Fibroblast of gingiva (primary cell): ENCODE data around the gene IZUMO4.
"Not testable (repeated sequence)": the region's sequence is repeated elsewhere in the genome, so short reads cannot be mapped to it uniquely, and the experiment has no call there.

Experiments
- DNase-seq: peaks from one replicate; pipeline ENCODE4 v3.0.0-alpha.2; 2011; ENCODE audit warnings: low read depth

The IZUMO4 gene

DNA sequence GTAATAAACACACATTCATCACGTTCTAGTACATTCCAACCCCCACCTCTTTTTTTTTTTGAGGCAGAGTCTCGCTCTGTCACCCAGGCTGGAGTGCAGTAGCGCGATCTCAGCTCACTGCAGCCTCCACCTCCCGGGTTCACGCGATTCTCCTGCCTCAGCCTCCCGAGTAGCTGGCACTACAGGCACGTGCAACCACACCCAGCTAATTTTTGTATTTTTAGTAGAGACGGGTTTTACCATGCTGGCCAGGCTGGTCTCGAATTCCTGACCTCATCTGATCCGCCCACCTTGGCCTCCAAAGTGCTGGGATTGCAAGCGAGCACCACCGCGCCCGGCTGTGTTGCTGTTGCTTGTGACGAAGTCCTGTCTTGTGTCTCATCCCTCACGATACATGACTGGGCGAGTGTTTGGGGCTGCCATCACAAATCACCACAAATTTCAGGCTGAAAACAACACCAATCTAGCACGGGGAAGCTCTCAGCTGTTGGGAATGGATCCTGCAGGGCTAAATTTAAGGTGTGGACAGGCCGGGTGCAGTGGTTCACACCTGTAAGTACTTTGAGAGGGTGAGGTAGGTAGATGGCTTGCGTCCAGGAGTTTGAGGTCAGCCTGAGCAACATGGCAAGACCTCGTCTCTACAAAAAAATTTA lies 16.3 kb upstream of the IZUMO4 start:
- no peak for DNase-seq

DNA sequence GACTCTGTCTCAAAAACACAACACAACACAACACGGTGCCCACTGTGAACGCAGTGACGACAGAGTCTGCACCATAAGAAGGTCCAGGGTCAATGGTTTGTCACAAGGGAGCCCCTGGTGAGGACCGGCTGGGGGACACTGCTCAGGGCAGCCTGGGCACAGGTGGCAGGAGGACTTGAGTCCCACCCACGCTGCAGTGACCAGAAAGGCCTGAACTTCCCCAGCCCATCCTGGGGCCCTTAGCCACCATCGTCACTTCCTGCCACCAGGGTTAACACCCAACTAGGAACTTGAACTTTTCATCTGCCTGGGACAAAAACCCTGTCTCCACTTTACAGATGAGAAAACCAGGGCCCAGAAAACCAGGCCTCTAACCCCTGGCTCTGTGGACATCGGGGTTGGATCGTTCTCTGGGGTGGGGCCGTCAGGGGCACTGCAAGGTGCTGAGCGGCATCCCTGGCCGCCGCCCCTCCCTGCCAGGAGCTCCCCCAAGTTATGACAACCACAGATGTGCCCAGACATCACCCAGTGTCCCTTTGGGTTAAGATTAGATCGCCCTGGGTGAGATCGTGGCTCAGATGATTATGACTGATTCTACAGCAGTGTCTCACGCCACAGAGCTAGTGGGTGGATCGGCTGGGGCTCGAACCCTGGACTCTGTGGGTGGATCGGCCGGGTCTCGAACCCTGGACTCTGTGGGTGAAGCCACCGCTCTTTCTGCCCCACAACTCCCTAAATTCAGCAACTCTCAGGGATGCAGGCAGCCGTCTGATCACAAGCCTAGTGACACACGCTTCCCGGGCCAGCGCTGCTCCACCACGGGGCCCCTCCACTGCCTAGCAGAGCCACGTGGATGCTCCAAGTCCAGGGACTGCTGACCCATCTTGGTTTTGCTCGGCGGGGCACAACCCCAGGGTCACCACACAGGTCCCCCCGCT lies 14.6 kb upstream of the IZUMO4 start:
- DNase-seq, result no peak

GRCh38 chr19:2083174-2083854 lies 13.4 kb upstream of the IZUMO4 start:
- no peak for DNase-seq

GRCh38 chr19:2084993-2085720 lies 11.6 kb upstream of the IZUMO4 start:
- peak; percentile 62 for DNase-seq

DNA sequence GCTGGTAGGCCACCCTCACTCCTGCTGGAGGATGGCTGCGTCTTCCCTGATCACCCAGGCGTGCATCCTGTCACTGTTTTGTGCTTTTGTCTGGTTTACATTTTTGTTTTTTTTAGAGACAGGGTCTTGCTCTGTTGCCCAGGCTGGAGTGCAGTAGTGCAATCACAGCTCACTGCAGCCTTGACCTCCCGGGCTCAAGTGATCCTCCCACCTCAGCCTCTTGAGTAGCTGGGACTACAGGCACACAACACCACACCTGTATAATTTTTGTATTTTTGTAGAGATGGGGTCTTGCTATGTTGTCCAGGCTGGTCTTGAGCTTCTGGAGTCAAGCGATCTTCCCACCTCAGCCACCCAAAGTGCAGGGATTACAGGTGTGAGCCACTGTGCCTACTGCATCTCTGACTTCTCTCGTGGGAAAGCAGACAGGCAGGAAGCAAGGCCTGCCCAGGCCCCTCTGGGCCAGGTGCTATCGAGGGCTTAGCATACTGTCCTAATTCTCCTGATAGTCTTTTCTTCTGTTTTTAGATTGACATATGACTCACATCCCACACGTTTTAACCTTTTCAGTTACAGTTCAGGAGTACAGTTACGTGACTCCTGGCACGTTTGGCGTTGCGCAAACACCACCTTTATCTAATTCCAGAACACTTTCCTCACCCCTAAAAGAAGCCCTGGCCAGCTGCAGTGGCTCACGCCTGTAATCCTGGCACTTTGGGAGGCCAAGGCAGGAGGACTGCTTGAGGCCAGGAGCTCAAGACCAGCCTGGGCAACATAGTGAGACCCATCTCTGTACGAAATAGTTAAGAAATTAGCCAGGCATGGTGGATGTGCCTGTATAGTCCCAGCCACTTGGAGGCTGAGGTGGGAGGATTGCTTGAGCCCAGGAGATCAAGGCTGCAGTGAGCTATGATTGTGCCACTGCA lies 9.8 kb upstream of the IZUMO4 start:
- peak; percentile 18 for DNase-seq

DNA sequence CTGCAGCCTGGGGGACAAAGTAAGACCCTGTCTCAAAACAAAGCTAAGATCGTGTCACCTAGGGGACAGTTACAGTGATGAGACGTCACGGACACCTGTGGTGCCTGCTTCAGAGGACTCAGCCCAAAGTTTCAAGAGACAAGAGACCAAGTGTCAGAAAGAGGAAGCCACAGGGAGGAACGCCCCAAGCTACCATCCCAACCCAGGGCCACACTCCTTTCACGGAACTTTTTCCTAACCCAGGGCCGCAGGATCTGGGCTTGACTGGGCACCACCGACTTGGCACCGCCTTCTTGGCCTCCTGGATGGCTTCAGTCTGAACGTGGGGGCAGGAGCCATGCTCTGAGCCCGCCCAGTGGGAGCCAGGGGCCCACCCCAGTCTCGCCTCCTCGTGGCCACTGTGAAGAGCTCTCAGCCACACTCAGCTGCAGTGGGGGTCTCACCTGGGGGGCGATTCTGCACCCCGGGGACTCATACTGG lies 9.1 kb upstream of the IZUMO4 start:
- DNase-seq, result no peak

- DNase-seq, result no peak
Measured at GRCh38 chr19:2089001-2089711, 7.6 kb upstream of the IZUMO4 start.

GRCh38 chr19:2089727-2090053 lies 7.0 kb upstream of the IZUMO4 start:
- DNase-seq, result no peak

- DNase-seq, result not testable (repeated sequence)
Measured at GRCh38 chr19:2091926-2092525, 4.7 kb upstream of the IZUMO4 start.

- DNase-seq, result peak; percentile 97
Measured at GRCh38 chr19:2096034-2096479, 658 bp upstream of the IZUMO4 start, which contains the start of gene MOB3A. Gene MOB3A (minus strand): TSS chr19:2096326. CDS start chr19:2078560, 17,766 bp downstream.

GRCh38 chr19:2097203-2097885 lies 629 bp downstream of the IZUMO4 start:
- no peak for DNase-seq

DNA sequence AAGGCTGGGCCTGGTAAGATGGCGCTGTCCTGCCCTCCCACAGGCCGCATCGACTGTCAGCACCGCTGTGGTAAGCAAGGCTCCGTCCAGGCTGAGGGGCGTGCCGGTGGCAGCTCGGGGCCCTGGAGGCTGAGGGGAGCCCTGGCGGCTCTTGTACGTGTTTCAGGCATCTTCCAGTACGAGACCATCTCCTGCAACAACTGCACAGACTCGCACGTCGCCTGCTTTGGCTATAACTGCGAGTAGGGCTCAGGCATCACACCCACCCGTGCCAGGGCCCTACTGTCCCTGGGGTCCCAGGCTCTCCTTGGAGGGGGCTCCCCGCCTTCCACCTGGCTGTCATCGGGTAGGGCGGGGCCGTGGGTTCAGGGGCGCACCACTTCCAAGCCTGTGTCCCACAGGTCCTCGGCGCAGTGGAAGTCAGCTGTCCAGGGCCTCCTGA lies 1.2 kb downstream of the IZUMO4 start:
- no peak for DNase-seq

- no peak for DNase-seq
Measured at GRCh38 chr19:2099054-2099501, 2.4 kb downstream of the IZUMO4 start.

- DNase-seq, result no peak
Measured at GRCh38 chr19:2099937-2100718, 3.4 kb downstream of the IZUMO4 start.

DNA sequence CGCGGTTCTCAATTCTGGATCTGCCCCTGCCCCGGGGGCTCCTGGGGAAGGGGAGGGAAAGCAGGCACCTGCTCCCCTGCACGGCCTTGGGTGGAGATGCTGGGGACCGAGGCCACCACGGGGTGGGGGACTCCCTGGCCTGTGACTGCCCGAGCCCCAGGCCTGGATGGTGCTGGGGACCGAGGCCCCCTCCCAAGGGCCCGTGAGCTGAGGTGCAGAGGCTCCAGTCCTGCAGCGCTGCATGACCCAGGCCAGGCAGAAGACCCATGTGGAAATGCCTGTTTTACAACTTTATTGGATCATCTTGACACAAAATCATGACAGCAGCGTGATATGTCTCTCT lies 4.0 kb downstream of the IZUMO4 start:
- DNase-seq, result no peak

DNA sequence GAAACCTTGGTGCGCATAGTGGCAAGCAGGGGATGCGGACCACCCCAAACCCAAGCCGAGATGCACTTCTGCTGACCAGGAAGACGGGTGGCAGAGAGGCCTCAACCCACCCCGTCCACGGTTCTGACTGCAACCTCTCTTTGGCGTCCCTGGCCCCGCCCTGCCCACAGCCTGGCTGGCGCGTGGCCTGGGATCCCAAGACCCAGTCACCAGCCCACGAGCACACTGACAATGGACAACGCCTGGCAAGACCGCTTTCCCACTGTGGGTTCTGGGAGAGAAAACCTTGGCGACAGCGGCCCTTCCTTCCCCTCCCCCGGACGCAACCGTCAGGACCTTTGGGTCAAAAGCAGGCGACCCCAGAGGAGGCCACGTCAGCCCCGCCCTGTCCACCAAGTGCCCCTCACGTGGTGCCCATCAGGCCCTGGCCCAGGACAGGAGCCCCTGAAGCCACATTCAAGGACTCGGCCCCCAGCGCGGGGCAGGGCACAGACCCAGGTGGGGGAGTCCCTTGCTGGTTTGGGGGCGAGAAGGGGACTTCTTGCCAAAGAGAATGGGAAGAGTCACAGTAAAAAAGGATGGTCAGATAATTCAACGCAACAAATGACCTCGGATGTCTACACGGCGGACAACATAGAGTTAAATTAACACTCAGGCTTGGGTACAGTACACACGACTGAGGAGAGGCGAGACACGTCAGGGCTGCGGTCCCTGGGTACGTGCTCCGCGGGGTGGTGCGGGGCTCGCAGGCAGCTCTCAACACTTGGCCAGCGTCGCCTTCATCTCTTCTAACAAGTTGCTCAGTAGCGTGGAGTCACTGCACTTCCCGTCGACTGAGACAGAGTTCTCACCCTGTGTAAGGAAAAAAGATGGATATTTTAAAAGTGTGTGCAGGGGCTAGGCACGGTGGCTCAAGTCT lies 5.0 kb downstream of the IZUMO4 start:
- DNase-seq, result no peak

- DNase-seq, result no peak
Measured at GRCh38 chr19:2103045-2103707, 6.5 kb downstream of the IZUMO4 start.
